Putamen (tissue), 1 donor: ENCODE results near the gene ARMH2.
A peak's percentile ranks its signal among the peaks of the same experiment; 100 is the strongest.

Source experiments
- DNase-seq: peaks from one replicate; pipeline ENCODE4 v3.0.0-alpha.2; 2016; ENCODE audit warnings: low spot score

Gene ARMH2

GRCh38 chr6:24798740-24799540, at the start of gene ARMH2:
Gene ARMH2 (minus strand): TSS chr6:24798917. CDS start chr6:24798857, 60 bp downstream.
- peak; percentile 31 for DNase-seq

GRCh38 chr6:24848461-24848860, 49.7 kb upstream of the ARMH2 start:
- peak; percentile 68 for DNase-seq

- no peak for DNase-seq
These were observed 48.7 kb upstream of the ARMH2 start for GRCh38 chr6:24847402-24847801.

- DNase-seq, result no peak
These were observed 46.9 kb upstream of the ARMH2 start for GRCh38 chr6:24845578-24845977.

GRCh38 chr6:24844903-24845302, 46.2 kb upstream of the ARMH2 start:
- DNase-seq, result no peak

GRCh38 chr6:24844061-24844460, 45.3 kb upstream of the ARMH2 start:
- no peak for DNase-seq

GRCh38 chr6:24840187-24840586, 41.5 kb upstream of the ARMH2 start:
- no peak for DNase-seq

GRCh38 chr6:24838994-24839393, 40.3 kb upstream of the ARMH2 start:
- DNase-seq, result no peak

GRCh38 chr6:24838081-24838480, 39.4 kb upstream of the ARMH2 start:
- DNase-seq, result no peak

GRCh38 chr6:24836109-24836508, 37.4 kb upstream of the ARMH2 start:
- DNase-seq, result peak; percentile 74

- no peak for DNase-seq
These were observed 35.1 kb upstream of the ARMH2 start for GRCh38 chr6:24833711-24834386.

GRCh38 chr6:24832794-24833193, 34.1 kb upstream of the ARMH2 start:
- no peak for DNase-seq

- DNase-seq, result no peak
These were observed 33.3 kb upstream of the ARMH2 start for GRCh38 chr6:24831771-24832716.

GRCh38 chr6:24829657-24830056, 30.9 kb upstream of the ARMH2 start:
- DNase-seq, result no peak

- DNase-seq, result no peak
These were observed 29.3 kb upstream of the ARMH2 start for GRCh38 chr6:24827970-24828369.

- no peak for DNase-seq
These were observed 28.4 kb upstream of the ARMH2 start for GRCh38 chr6:24827162-24827561.

GRCh38 chr6:24825130-24825630, 26.5 kb upstream of the ARMH2 start:
- DNase-seq, result no peak

- no peak for DNase-seq
These were observed 25.6 kb upstream of the ARMH2 start for GRCh38 chr6:24824142-24824938.

- no peak for DNase-seq
These were observed 24.5 kb upstream of the ARMH2 start for GRCh38 chr6:24823185-24823584.

- DNase-seq, result no peak
These were observed 24.0 kb upstream of the ARMH2 start for GRCh38 chr6:24822696-24823095.

- DNase-seq, result no peak
These were observed 23.2 kb upstream of the ARMH2 start for GRCh38 chr6:24821860-24822444.
